IPS DF 6.9 (cell line): Measurements from ENCODE around the gene WDR7.

Source experiments
- DNase-seq: peaks from one replicate; pipeline ENCODE4 v3.0.0-alpha.2; 2013; ENCODE audit warnings: low read depth, low spot score
- H3K27ac ChIP-seq: one replicate; pipeline ENCODE4 v1.5.1; 2013; ENCODE audit warnings: low read length, control low read depth
- H3K27me3 ChIP-seq: 2 replicates; pipeline ENCODE4 v1.6.1; 2013; ENCODE audit warnings: mild to moderate bottlenecking, low read length; ENCODE audit not compliant: control insufficient read depth, insufficient read depth
- H3K36me3 ChIP-seq: 2 replicates; pipeline ENCODE4 v1.6.1; 2013; ENCODE audit warnings: low read length; ENCODE audit not compliant: control insufficient read depth, insufficient read depth
- H3K4me1 ChIP-seq: 2 replicates; pipeline ENCODE4 v1.6.1; 2013; ENCODE audit warnings: low read length; ENCODE audit not compliant: control insufficient read depth, insufficient read depth
- H3K4me3 ChIP-seq: 2 replicates; pipeline ENCODE4 v1.5.1; 2013; ENCODE audit warnings: mild to moderate bottlenecking, low read length
- H3K9me3 ChIP-seq: 2 replicates; pipeline ENCODE4 v1.6.1; 2013; ENCODE audit warnings: low read length, inconsistent platforms; ENCODE audit not compliant: control insufficient read depth, insufficient read depth
- WGBS: extraction: QIAGEN DNeasy Blood & Tissue Kit; methylation state at CpG from one replicate; pipeline ENCODE4 v1.1.7; 2013; ENCODE audit warnings: mixed read lengths, missing lambda C conversion rate; ENCODE audit not compliant: insufficient read length, insufficient coverage; 5-methylcytosine and 5-hydroxymethylcytosine counted together

Gene WDR7

DNA sequence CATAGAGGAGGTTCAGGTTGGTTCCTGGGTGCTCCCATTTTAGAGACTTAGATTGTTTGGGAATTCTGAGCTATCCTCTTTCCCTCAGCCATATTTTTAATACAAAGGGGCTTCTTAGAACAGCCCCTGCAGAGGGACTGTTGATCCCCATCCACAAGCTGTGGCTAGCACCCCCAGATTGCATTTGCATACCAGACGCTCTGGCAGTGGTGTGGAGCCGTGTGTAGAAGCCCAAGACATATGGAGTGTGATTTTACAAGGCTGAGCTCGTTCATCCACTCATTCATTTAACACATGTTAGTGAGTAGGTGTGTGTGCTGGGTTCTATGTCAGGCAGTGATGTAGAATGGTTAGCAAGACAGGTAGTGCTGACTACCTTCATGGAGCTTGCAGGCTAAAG lies 329.0 kb downstream of the WDR7 start:
- H3K9me3 ChIP-seq, result no peaks in the 10 kb centered on the region
- H3K27me3 ChIP-seq, result no peaks in the 10 kb centered on the region
- no peak overlapping the region for H3K27ac ChIP-seq
- no peak overlapping the region for H3K4me3 ChIP-seq
- no peaks in the 10 kb centered on the region for H3K4me1 ChIP-seq
- H3K36me3 ChIP-seq, result no peaks in the 10 kb centered on the region
- no peak for DNase-seq
- WGBS, result no CpG with 5 or more reads among the region's 3 CpGs

- Histone ChIP-seq H3K27me3 (no peaks in the 10 kb centered on the region), H3K36me3 (no peaks in the 10 kb centered on the region), H3K4me1 (no peaks in the 10 kb centered on the region), H3K4me3 (no peak overlapping the region), H3K27ac (no peak overlapping the region), H3K9me3 (no peaks in the 10 kb centered on the region)
- no peak for DNase-seq
Observed at GRCh38 chr18:56982766-56983165, 331.6 kb downstream of the WDR7 start.

GRCh38 chr18:56983275-56983992 lies 332.3 kb downstream of the WDR7 start:
- no CpG with 5 or more reads among the region's 1 CpG for WGBS
- no peaks in the 10 kb centered on the region for H3K4me1 ChIP-seq
- no peak for DNase-seq
- H3K27me3 ChIP-seq, result no peaks in the 10 kb centered on the region
- H3K9me3 ChIP-seq, result no peaks in the 10 kb centered on the region
- no peaks in the 10 kb centered on the region for H3K36me3 ChIP-seq
- no peak overlapping the region for H3K27ac ChIP-seq
- no peak overlapping the region for H3K4me3 ChIP-seq

- H3K36me3 ChIP-seq, result no peaks in the 10 kb centered on the region
- no CpG with 5 or more reads among the region's 5 CpGs for WGBS
- H3K4me3 ChIP-seq, result no peak overlapping the region
- H3K9me3 ChIP-seq, result no peaks in the 10 kb centered on the region
- no peaks in the 10 kb centered on the region for H3K27me3 ChIP-seq
- no peak for DNase-seq
- no peak overlapping the region for H3K27ac ChIP-seq
- no peaks in the 10 kb centered on the region for H3K4me1 ChIP-seq
Observed at GRCh38 chr18:56984731-56985130, 333.6 kb downstream of the WDR7 start.

- no peaks in the 10 kb centered on the region for H3K36me3 ChIP-seq
- no peak for DNase-seq
- no peaks in the 10 kb centered on the region for H3K27me3 ChIP-seq
- no peaks in the 10 kb centered on the region for H3K9me3 ChIP-seq
- no CpG with 5 or more reads among the region's 2 CpGs for WGBS
- H3K4me1 ChIP-seq, result no peaks in the 10 kb centered on the region
- no peak overlapping the region for H3K4me3 ChIP-seq
- no peak overlapping the region for H3K27ac ChIP-seq
Observed at GRCh38 chr18:56986829-56987228, 335.7 kb downstream of the WDR7 start.

GRCh38 chr18:56987236-56987635 lies 336.1 kb downstream of the WDR7 start:
- Histone ChIP-seq H3K36me3 (no peaks in the 10 kb centered on the region), H3K4me3 (no peak overlapping the region), H3K9me3 (no peaks in the 10 kb centered on the region), H3K4me1 (no peaks in the 10 kb centered on the region), H3K27me3 (no peaks in the 10 kb centered on the region), H3K27ac (no peak overlapping the region)
- WGBS, result no CpG with 5 or more reads among the region's 5 CpGs
- no peak for DNase-seq

DNA sequence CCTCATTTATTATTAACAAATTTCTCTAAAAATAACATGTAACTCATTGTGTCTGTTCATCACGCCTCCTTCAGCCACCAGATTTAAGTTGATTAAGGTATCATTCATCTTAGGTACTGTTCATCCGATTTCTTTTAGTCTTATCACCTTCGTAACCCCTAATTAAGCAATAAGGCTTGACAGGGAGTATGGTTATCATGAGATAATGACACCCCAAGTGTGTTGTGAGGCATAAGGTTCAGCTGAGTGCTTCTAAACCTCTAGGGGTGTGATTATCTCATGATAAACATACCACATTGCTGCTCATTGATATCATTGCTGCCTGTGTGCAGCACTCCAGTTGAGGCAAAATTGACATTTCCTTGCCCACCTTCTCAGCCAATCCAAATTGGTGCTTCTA lies 336.9 kb downstream of the WDR7 start:
- no peaks in the 10 kb centered on the region for H3K27me3 ChIP-seq
- no peaks in the 10 kb centered on the region for H3K36me3 ChIP-seq
- no peak for DNase-seq
- H3K9me3 ChIP-seq, result no peaks in the 10 kb centered on the region
- no peaks in the 10 kb centered on the region for H3K4me1 ChIP-seq
- no CpG with 5 or more reads among the region's 3 CpGs for WGBS
- H3K4me3 ChIP-seq, result no peak overlapping the region
- H3K27ac ChIP-seq, result no peak overlapping the region

DNA sequence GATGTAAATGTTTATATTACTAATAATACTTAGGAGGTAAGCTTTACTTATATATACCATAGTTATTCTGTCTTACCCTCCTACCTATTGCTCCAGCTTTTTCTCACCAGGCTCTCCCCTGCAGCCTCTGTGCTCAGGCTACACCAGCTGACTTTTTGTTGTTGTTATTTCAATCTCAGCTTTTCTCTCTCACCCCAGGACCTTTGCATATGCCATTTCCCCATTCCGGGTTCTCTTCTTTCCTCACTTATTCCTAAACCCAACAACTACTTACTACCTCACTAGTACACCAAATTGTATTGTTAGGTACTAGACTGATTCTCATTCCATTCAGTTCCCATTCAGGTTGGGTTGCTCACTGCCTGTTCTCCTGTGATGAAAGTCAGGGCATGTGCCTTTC lies 339.5 kb downstream of the WDR7 start:
- Histone ChIP-seq H3K4me1 (no peaks in the 10 kb centered on the region), H3K36me3 (no peaks in the 10 kb centered on the region), H3K27ac (no peak overlapping the region), H3K4me3 (no peak overlapping the region), H3K9me3 (no peaks in the 10 kb centered on the region), H3K27me3 (no peaks in the 10 kb centered on the region)
- WGBS, result 100% methylated on average over 1 of the region's 1 CpG
- no peak for DNase-seq

DNA sequence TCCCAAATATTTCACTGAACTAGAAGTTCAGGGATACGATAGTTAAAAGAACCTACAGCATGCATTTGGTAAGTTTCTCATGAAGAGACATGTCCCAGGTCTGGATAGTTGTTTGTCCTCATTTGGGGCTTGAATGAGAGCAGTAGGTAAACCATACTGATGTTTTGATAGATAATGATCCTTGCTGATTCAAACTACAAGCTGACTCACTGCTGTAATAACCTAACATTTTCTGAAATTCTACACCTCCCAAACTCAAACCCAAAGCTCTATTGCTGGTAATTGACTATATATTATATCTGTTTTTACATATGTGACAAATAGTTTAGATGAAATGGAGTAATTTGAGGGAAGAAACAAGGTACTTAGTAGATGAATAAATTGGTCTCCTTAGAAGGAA lies 341.6 kb downstream of the WDR7 start:
- Histone ChIP-seq H3K9me3 (no peaks in the 10 kb centered on the region), H3K4me1 (no peaks in the 10 kb centered on the region), H3K36me3 (no peaks in the 10 kb centered on the region), H3K4me3 (no peak overlapping the region), H3K27me3 (no peaks in the 10 kb centered on the region), H3K27ac (no peak overlapping the region)
- no CpG with 5 or more reads among the region's 1 CpG for WGBS
- DNase-seq, result no peak

GRCh38 chr18:56995579-56996188 lies 344.5 kb downstream of the WDR7 start:
- Histone ChIP-seq H3K36me3 (no peaks in the 10 kb centered on the region), H3K27me3 (no peaks in the 10 kb centered on the region), H3K27ac (no peak overlapping the region), H3K4me1 (no peaks in the 10 kb centered on the region), H3K9me3 (no peaks in the 10 kb centered on the region), H3K4me3 (no peak overlapping the region)
- no CpG with 5 or more reads among the region's 4 CpGs for WGBS
- no peak for DNase-seq

GRCh38 chr18:56997200-56997599 lies 346.0 kb downstream of the WDR7 start:
- Histone ChIP-seq H3K4me1 (no peaks in the 10 kb centered on the region), H3K27me3 (no peaks in the 10 kb centered on the region), H3K4me3 (no peak overlapping the region), H3K9me3 (no peaks in the 10 kb centered on the region), H3K27ac (no peak overlapping the region), H3K36me3 (no peaks in the 10 kb centered on the region)
- no CpG with 5 or more reads among the region's 2 CpGs for WGBS
- no peak for DNase-seq
